Breast epithelium (tissue), 4 donors: Measurements from ENCODE around the gene APRT. TPM values are rescaled to one million over a fixed set of nuclear protein-coding genes. Genes with fewer than 3 reads are reported as not detected.

Source experiments
- DNase-seq, 2 donors: peaks; one replicate each; pipeline ENCODE4 v3.0.0-alpha.2; 2019; ENCODE audit warnings: low spot score in 2 of 2
- H3K27ac ChIP-seq, 2 donors: fragments of 200-600 bp; sonication (generic) in 1 of 2; one replicate each; pipeline ENCODE4 v1.5.1; 2016 to 2019; ENCODE audit warnings: mild to moderate bottlenecking in 1 of 2
- H3K27me3 ChIP-seq, 2 donors: fragments of 200-600 bp; sonication (generic) in 1 of 2; one replicate each; pipeline versions ENCODE4 v1.5.1 to v1.6.0; 2017 to 2019; ENCODE audit warnings: control low read depth in 1 of 2, mild to moderate bottlenecking in 1 of 2
- H3K36me3 ChIP-seq: fragments of 200-600 bp; one replicate; pipeline ENCODE4 v1.5.1; 2019
- H3K4me1 ChIP-seq, 2 donors: fragments of 200-600 bp; sonication (generic); one replicate each; pipeline ENCODE4 v1.5.1; 2016 to 2019; ENCODE audit warnings: control low read depth in 1 of 2
- H3K4me3 ChIP-seq, 3 donors: fragments of 200-600 bp; sonication (generic); 1 replicate in 2 of 3; 2 replicates in 1 of 3; pipeline ENCODE4 v1.5.1; 2016 to 2019; ENCODE audit warnings: mild to moderate bottlenecking in 3 of 3, moderate library complexity in 2 of 3
- H3K9me3 ChIP-seq, 2 donors: fragments of 200-600 bp; sonication (generic) in 1 of 2; one replicate each; pipeline ENCODE4 v1.5.1; 2016 to 2019; ENCODE audit warnings: control low read depth in 1 of 2
- POLR2A ChIP-seq: fragments of 450-650 bp; IDR thresholded peaks from one replicate; pipeline ENCODE4 v1.6.1; 2016; ENCODE audit warnings: antibody characterized with exemption, mild to moderate bottlenecking, moderate library complexity
- POLR2AphosphoS5 ChIP-seq, 3 donors: sonication (generic); formaldehyde crosslinking; IDR thresholded peaks; one replicate each; pipeline ENCODE4 v1.6.1; 2017; ENCODE audit warnings: antibody characterized with exemption in 3 of 3
- intact Hi-C: fragments of 100-400 bp; cut with DNase I; formaldehyde crosslinking; loops from one replicate; pipeline ENCODE4 v1.15.1; 2023; ENCODE audit warnings: low total_unique reads
- total RNA-seq, 3 donors: library from RNA; depleted of rRNA; stranded (reverse); fragments of >200 nt; gene quantifications; one replicate each; pipeline ENCODE4 v1.1.0, GENCODE V29; 2016
- TF ChIP-seq, protein P1 (sequence below), 3 donors: fragments of 450-650 bp; IDR thresholded peaks; one replicate each; pipeline ENCODE4 v1.5.1; 2016 to 2017; ENCODE audit warnings: antibody characterized with exemption in 3 of 3, mild to moderate bottlenecking in 3 of 3, moderate library complexity in 3 of 3

APRT gene
- total RNA-seq, 3 donors from 2014 or later, result 93.8 to 152 (median 126) TPM

DNA sequence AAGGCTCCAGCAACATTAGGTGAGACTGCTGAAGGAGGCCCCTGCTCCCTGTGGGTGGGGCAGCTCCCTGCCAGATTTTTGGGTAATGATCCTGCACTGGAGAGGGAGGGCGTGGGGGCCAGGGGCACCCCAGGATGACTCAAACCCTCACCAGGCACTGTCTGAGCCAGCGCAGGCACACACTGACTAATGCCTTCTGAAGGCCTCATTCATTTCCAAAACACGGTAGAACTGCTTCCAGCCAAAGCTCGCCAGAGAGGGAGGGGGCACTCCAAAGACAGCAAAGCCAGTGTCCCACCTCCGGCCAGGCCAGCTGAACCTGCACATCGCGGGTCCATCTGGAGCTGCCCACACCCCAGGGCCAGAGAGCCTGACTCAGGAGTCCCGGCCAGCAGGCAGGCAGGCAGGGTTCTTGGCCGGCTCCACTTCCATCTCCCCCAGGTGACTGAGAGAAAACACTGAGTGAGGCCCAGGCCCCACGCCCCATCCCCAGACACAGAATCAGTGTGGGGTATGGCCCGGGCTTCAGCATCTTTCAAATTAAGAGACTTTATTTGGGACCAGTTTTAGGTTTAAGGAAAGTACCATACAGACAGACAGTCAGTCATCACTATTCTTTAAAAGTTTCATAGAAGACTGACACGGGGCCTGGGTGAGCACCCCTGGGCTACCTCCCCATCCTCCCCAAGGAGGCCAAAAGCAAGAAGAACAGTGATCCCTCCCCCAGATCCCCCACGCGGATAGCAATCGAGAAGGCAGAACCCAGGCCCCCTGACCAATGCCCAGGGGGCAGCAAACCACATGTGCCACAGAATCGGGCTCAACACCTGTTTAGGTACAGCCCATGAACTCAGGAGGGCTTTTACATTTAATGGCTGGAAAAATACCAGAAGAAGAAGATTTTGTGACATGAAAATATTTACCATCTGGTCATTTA is 29.0 kb downstream of the APRT start:
- intact Hi-C loops, result loop anchor here (5.0 kb wide), 1 partner anchor 40 kb away; no protein-coding TSS in a partner anchor
- no peaks in the 10 kb centered on the region for H3K9me3 ChIP-seq
- TF ChIP-seq, protein P1, sequence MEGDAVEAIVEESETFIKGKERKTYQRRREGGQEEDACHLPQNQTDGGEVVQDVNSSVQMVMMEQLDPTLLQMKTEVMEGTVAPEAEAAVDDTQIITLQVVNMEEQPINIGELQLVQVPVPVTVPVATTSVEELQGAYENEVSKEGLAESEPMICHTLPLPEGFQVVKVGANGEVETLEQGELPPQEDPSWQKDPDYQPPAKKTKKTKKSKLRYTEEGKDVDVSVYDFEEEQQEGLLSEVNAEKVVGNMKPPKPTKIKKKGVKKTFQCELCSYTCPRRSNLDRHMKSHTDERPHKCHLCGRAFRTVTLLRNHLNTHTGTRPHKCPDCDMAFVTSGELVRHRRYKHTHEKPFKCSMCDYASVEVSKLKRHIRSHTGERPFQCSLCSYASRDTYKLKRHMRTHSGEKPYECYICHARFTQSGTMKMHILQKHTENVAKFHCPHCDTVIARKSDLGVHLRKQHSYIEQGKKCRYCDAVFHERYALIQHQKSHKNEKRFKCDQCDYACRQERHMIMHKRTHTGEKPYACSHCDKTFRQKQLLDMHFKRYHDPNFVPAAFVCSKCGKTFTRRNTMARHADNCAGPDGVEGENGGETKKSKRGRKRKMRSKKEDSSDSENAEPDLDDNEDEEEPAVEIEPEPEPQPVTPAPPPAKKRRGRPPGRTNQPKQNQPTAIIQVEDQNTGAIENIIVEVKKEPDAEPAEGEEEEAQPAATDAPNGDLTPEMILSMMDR (IDR thresholded peaks at IDR 0.05), result no peak
- TF ChIP-seq POLR2A (no peak), POLR2AphosphoS5 (IDR thresholded peaks at IDR 0.05) (no peak)
- peak overlapping the region; percentile 94 to 99 for H3K27ac ChIP-seq
- peaks cover 6% of the 10 kb centered on the region in 2 donors for H3K4me1 ChIP-seq
- H3K36me3 ChIP-seq, result no peaks in the 10 kb centered on the region
- H3K4me3 ChIP-seq, result peak overlapping the region; percentile 75 to 100 (median 84)
- H3K27me3 ChIP-seq, result no peaks in the 10 kb centered on the region
- no peak for DNase-seq

DNA sequence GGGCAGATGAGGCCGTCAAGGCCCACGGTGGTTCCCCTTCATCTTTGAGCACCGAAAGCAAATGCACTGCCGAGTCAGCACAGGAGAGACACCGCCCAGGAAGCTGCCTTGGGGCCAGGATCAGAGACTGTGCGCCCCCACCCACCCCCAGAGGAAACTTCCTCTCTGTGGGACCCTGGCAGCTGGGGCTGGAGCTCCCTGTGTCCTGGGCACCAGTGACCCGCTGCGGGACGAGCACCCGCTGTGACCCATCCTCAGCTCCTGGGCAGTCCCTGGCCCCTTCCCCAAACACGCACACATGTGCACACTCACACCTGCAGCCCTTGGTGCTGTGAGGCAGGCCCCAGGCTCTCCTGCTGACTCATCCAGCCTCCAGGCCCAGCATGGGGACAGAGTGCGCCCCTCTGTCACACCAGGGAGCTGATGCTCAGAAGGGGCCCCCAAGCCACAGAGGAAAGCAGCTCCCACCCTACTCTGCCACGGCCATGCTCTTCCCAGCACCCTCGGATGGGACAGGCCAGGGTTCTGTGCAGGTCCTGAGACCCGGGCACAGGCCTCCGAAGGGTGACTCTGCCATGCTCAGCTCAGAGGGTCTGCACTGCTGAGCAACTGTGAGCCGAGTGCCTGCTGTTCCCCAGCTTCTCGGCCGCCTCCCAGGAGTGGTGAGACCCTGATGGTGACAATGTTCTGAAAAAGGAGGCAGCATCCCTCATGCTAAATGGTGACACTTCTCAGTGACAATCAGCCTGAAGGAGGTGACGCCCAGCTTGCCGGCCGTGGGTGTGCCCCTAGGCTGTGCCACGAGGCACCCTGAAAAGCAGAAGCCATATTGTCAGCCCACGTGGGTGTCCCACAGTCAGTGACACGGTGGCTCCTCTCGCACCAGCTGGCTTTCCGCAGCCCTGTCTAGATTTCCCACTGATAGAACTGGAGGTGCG is 30.3 kb downstream of the APRT start:
- DNase-seq, result no peak
- H3K4me3 ChIP-seq, result peak overlapping the region in 1 of 3 donors; percentile 5
- no peaks in the 10 kb centered on the region for H3K9me3 ChIP-seq
- H3K36me3 ChIP-seq, result no peaks in the 10 kb centered on the region
- peaks cover 6% of the 10 kb centered on the region in 2 donors for H3K4me1 ChIP-seq
- intact Hi-C loops, result loop anchor here (5.0 kb wide), 1 partner anchor 39 kb away; no protein-coding TSS in a partner anchor
- no peak for TF ChIP-seq POLR2AphosphoS5 (IDR thresholded peaks at IDR 0.05)
- TF ChIP-seq POLR2A, result no peak
- TF ChIP-seq, protein P1 (IDR thresholded peaks at IDR 0.05), result no peak
- no peaks in the 10 kb centered on the region for H3K27me3 ChIP-seq
- peak overlapping the region; percentile 94 to 99 for H3K27ac ChIP-seq

DNA sequence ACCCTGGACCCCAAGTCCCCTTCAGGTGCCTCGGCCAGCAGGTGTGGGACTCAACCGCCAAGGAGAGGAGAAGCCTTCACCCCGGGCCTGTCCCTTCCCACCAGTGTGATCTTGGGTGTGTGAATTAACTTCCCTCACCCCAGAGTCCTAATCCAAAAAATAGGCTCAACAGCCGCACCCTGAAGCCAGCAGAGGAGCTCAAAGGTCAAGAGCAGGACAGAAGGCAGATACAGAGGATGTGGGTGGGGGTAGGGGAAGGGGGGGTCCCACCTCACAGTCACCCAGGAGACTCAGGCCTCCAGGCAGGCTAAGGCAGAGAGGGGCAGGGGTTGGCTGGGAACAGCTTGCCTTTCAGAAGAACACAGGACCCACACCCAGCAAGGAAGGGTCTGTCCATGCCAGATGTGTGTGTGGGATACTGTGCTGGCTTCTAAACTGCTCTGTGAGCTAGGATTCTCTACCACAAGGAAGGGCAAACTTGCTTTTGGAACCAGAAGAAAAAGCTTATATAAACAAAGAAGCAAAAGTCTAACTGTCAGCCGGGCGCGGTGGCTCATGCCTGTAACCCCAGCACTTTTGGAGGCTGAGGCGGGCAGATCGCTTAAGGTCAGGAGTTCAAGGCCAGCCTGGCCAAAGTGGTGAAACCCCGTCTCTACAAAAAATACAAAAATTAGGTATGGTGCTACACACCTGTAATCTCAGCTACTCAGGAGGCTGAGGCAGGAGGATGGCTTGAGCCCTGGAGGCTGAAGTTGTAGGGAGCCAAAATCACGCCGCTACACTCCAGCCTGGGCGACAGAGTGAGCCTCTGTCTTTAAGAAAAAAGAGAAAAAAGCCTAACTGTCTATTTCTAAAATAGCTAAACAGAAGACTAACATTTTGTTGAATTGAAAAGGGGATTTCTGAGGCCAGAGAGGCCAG is 31.3 kb downstream of the APRT start:
- DNase-seq, result no peak
- H3K4me1 ChIP-seq, result peaks cover 6% of the 10 kb centered on the region in 2 donors
- no peaks in the 10 kb centered on the region for H3K9me3 ChIP-seq
- TF ChIP-seq POLR2A (no peak), POLR2AphosphoS5 (IDR thresholded peaks at IDR 0.05) (no peak)
- TF ChIP-seq, protein P1 (IDR thresholded peaks at IDR 0.05), result no peak
- peak overlapping the region; percentile 94 to 99 for H3K27ac ChIP-seq
- H3K4me3 ChIP-seq, result peak overlapping the region in 1 of 3 donors; percentile 39
- H3K36me3 ChIP-seq, result no peaks in the 10 kb centered on the region
- H3K27me3 ChIP-seq, result no peaks in the 10 kb centered on the region
- intact Hi-C loops, result loop anchor here (5.0 kb wide), 1 partner anchor 38 kb away; no protein-coding TSS in a partner anchor

DNA sequence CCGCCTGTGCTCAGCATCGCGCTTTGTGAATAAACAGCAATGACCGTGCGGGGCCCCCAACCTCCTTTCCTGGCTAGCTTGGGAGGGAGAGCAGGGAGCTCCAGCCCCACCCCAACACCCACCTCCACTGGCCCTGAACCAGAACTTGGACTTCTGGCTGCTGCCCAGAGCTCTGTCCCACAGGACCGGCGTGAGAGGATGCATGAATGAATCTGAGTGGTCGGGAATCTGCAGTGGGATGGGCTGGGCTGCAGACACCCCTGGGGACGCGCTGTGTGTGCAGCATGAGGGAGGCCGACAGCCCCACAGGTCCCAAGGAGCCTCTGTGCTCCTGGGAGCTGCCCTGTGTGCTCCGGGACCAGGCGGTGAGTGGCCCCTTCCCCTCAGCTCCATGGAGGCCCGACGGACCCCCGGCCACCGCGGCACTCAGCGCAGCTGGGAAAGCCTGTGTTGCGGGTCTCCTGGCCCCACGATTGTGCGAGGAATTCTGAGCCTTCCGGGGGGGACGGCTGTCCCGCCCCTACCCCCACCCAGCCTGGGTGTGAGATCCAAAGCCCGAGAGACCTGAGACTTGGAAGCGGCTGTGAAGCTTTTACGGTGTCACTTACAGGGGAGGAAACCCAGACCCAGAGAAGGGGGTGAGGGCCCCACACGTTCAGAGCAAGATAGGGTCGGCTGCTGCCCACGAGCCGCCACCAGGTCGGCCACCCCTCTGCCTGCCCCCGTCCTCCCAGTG is 32.2 kb downstream of the APRT start:
- Histone ChIP-seq H3K4me1 (peaks cover 6% of the 10 kb centered on the region in 2 donors), H3K4me3 (peak overlapping the region in 1 of 3 donors; percentile 39), H3K27me3 (no peaks in the 10 kb centered on the region), H3K27ac (peak overlapping the region in 1 of 2 donors; percentile 32), H3K36me3 (no peaks in the 10 kb centered on the region), H3K9me3 (no peaks in the 10 kb centered on the region)
- TF ChIP-seq POLR2A (no peak), POLR2AphosphoS5 (IDR thresholded peaks at IDR 0.05) (no peak)
- TF ChIP-seq, protein P1 (IDR thresholded peaks at IDR 0.05), result no peak
- DNase-seq, result no peak
- intact Hi-C loops, result loop anchor here (5.0 kb wide), 1 partner anchor 37 kb away; no protein-coding TSS in a partner anchor
